Neural progenitor cell (in vitro differentiated cells): ENCODE data around the gene TECR. TPM values are rescaled to one million over a fixed set of nuclear protein-coding genes. Genes with fewer than 3 reads are reported as not detected.

Source experiments
- DNase-seq: peaks from one replicate; pipeline ENCODE4 v3.0.0-alpha.2; 2016; ENCODE audit warnings: low spot score
- H2AFZ ChIP-seq: fragments of 200-600 bp; sonication (generic); replicated peaks from 2 replicates; pipeline ENCODE4 v1.6.1; 2016; ENCODE audit warnings: antibody characterized with exemption
- H3F3A ChIP-seq: fragments of 200-600 bp; sonication (generic); 2 replicates; pipeline ENCODE4 v1.6.1; 2016; ENCODE audit warnings: antibody characterized with exemption, low read depth
- H3K27ac ChIP-seq: fragments of 200-600 bp; sonication (generic); 2 replicates; pipeline ENCODE4 v1.5.1; 2016; ENCODE audit warnings: mild to moderate bottlenecking
- H3K27me3 ChIP-seq: fragments of 200-600 bp; sonication (generic); 2 replicates; pipeline ENCODE4 v1.6.1; 2016; ENCODE audit warnings: mild to moderate bottlenecking, moderate library complexity
- H3K36me3 ChIP-seq: fragments of 200-600 bp; sonication (generic); 2 replicates; pipeline ENCODE4 v1.5.1; 2016
- H3K4me1 ChIP-seq: fragments of 200-600 bp; sonication (generic); 2 replicates; pipeline ENCODE4 v1.6.1; 2016; ENCODE audit warnings: mixed run types
- H3K4me2 ChIP-seq: fragments of 200-600 bp; sonication (generic); 2 replicates; pipeline ENCODE4 v1.6.1; 2016
- H3K4me3 ChIP-seq: fragments of 200-600 bp; sonication (generic); 2 replicates; pipeline ENCODE4 v1.5.1; 2016
- H3K79me2 ChIP-seq: fragments of 200-600 bp; sonication (generic); 2 replicates; pipeline ENCODE4 v1.6.1; 2016; ENCODE audit warnings: low read depth
- H3K9ac ChIP-seq: fragments of 200-600 bp; sonication (generic); 2 replicates; pipeline ENCODE4 v1.6.1; 2016
- H3K9me3 ChIP-seq: fragments of 200-600 bp; sonication (generic); 2 replicates; pipeline ENCODE4 v1.5.1; 2016; ENCODE audit warnings: low read depth
- H4K20me1 ChIP-seq: fragments of 200-600 bp; sonication (generic); 2 replicates; pipeline ENCODE4 v1.6.1; 2016; ENCODE audit warnings: low read depth
- H3K27ac Mint-ChIP-seq: 3 replicates; pipeline ENCODE4 v1.8.0; 2021; ENCODE audit warnings: mixed read lengths
- H3K27me3 Mint-ChIP-seq: 2 replicates; pipeline ENCODE4 v1.8.0; 2022; ENCODE audit warnings: low read depth, mild to moderate bottlenecking, inconsistent platforms, moderate library complexity, mixed read lengths; ENCODE audit not compliant: insufficient read depth
- H3K36me3 Mint-ChIP-seq: 3 replicates; pipeline ENCODE4 v1.8.0; 2021; ENCODE audit warnings: mixed read lengths
- H3K4me1 Mint-ChIP-seq: 3 replicates; pipeline ENCODE4 v1.8.0; 2021; ENCODE audit warnings: mixed read lengths
- H3K4me3 Mint-ChIP-seq: 3 replicates; pipeline ENCODE4 v1.8.0; 2021; ENCODE audit warnings: mild to moderate bottlenecking, moderate library complexity, mixed read lengths
- H3K9me3 Mint-ChIP-seq: 3 replicates; pipeline ENCODE4 v1.8.0; 2020; ENCODE audit warnings: mixed read lengths
- CTCF ChIP-seq: fragments of 200-600 bp; sonication (generic); IDR thresholded peaks from 2 replicates; pipeline ENCODE4 v1.5.1; 2017; ENCODE audit warnings: antibody characterized with exemption, mild to moderate bottlenecking
- EZH2 ChIP-seq: fragments of 200-600 bp; sonication (generic); IDR thresholded peaks from 2 replicates; pipeline ENCODE4 v1.6.1; 2017; ENCODE audit warnings: antibody characterized with exemption, mild to moderate bottlenecking, moderate library complexity
- EZH2phosphoT487 ChIP-seq: fragments of 200-600 bp; sonication (generic); IDR thresholded peaks from 2 replicates; pipeline ENCODE4 v1.6.1; 2017; ENCODE audit warnings: antibody characterized with exemption
- total RNA-seq: library from RNA; depleted of rRNA; stranded (reverse); fragments of >200 nt; gene quantifications from 2 replicates; pipeline ENCODE4 v1.2.3, GENCODE V29; 2015; ENCODE audit warnings: low replicate concordance

Gene TECR
- total RNA-seq, 1 donor from 2014 or later: 41.9 TPM

GRCh38 chr19:14595558-14595957 is 66.2 kb downstream of the TECR start:
- Histone ChIP-seq H3K79me2 (no peaks in the 10 kb centered on the region), H3K9ac (no peak overlapping the region), H3K4me2 (no peak overlapping the region), H3K27me3 (no peaks in the 10 kb centered on the region), H3K9me3 (no peaks in the 10 kb centered on the region), H3K36me3 (no peaks in the 10 kb centered on the region), H3F3A (no peaks in the 10 kb centered on the region), H3K4me3 (no peak overlapping the region), H3K27ac (no peak overlapping the region), H2AFZ (no peak overlapping the region), H3K4me1 (no peaks in the 10 kb centered on the region), H4K20me1 (no peaks in the 10 kb centered on the region)
- DNase-seq: no peak
- TF ChIP-seq EZH2 (no peak), CTCF (no peak), EZH2phosphoT487 (no peak)
- no peaks in the 10 kb centered on the region for H3K4me1 Mint-ChIP-seq
- H3K27me3 Mint-ChIP-seq: peaks cover 2% of the 10 kb centered on the region
- peak overlapping the region; percentile 30 for H3K4me3 Mint-ChIP-seq
- H3K9me3 Mint-ChIP-seq: peaks cover 6% of the 10 kb centered on the region
- H3K27ac Mint-ChIP-seq: no peak overlapping the region
- H3K36me3 Mint-ChIP-seq: no peaks in the 10 kb centered on the region

GRCh38 chr19:14599548-14600147 is 70.3 kb downstream of the TECR start:
- no peaks in the 10 kb centered on the region for H3K36me3 Mint-ChIP-seq
- no peaks in the 10 kb centered on the region for H3K27me3 ChIP-seq
- no peaks in the 10 kb centered on the region for H3K36me3 ChIP-seq
- H3K27ac Mint-ChIP-seq: no peak overlapping the region
- no peak overlapping the region for H3K4me3 Mint-ChIP-seq
- no peaks in the 10 kb centered on the region for H3K4me1 ChIP-seq
- H3K9ac ChIP-seq: no peak overlapping the region
- TF ChIP-seq EZH2phosphoT487: no peak
- TF ChIP-seq CTCF: no peak
- no peak for TF ChIP-seq EZH2
- DNase-seq: no peak
- H3K9me3 ChIP-seq: no peaks in the 10 kb centered on the region
- no peaks in the 10 kb centered on the region for H3K4me1 Mint-ChIP-seq
- no peaks in the 10 kb centered on the region for H3K79me2 ChIP-seq
- no peaks in the 10 kb centered on the region for H3F3A ChIP-seq
- H4K20me1 ChIP-seq: no peaks in the 10 kb centered on the region
- H3K4me2 ChIP-seq: no peak overlapping the region
- H3K27me3 Mint-ChIP-seq: peaks cover 5% of the 10 kb centered on the region
- no peak overlapping the region for H3K27ac ChIP-seq
- peaks cover 6% of the 10 kb centered on the region for H3K9me3 Mint-ChIP-seq
- H3K4me3 ChIP-seq: no peak overlapping the region
- no peak overlapping the region for H2AFZ ChIP-seq

GRCh38 chr19:14603990-14604387 is 74.6 kb downstream of the TECR start:
- Histone ChIP-seq H2AFZ (no peak overlapping the region), H3K27me3 (no peaks in the 10 kb centered on the region), H3K9ac (no peak overlapping the region), H3K9me3 (no peaks in the 10 kb centered on the region), H3F3A (no peaks in the 10 kb centered on the region), H3K4me1 (no peaks in the 10 kb centered on the region), H4K20me1 (no peaks in the 10 kb centered on the region), H3K4me2 (no peak overlapping the region), H3K4me3 (no peak overlapping the region), H3K27ac (no peak overlapping the region), H3K36me3 (no peaks in the 10 kb centered on the region), H3K79me2 (no peaks in the 10 kb centered on the region)
- Mint-ChIP-seq H3K4me1 (no peaks in the 10 kb centered on the region), H3K36me3 (no peaks in the 10 kb centered on the region), H3K9me3 (no peaks in the 10 kb centered on the region), H3K4me3 (no peak overlapping the region), H3K27ac (no peak overlapping the region), H3K27me3 (peaks cover 9% of the 10 kb centered on the region)
- TF ChIP-seq EZH2 (no peak), CTCF (no peak), EZH2phosphoT487 (no peak)
- no peak for DNase-seq
